ENCODE measurements around the gene FHL5.

The FHL5 gene

DNA sequence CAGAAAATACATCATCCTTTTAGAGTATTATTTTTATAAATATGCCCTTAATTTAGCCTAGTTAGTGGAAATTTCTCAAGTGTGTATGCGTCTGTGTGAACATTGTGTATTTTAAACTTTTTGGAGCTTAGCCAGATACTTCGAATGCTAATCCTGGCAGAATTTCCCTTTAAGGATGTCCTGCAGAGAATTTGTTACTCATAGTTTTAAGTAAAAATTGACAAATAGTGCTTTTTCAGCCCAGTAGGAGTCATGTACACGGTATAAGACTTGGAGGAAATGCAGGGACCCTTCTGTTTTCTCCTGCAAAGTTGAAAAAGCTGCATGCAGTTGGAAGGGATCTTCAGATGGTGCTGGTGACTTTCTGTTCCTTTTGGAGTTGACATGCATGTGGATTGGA is at the start of gene FHL5:
Gene FHL5 (plus strand): TSS at position 243 of the 400 bp plus-strand sequence. CDS start 40,486 bp downstream, outside the sequence.
- Histone ChIP-seq H3K27ac (ENCODE audit: low read depth, low read length) (no peak within 1 kb of the TSS), H3K9me2 (replicated peaks; ENCODE audit: control insufficient read depth, low read length) (no peaks in the 10 kb centered on the region), H3K9me3 (ENCODE audit: control insufficient read depth, insufficient read depth, low read length) (no peaks in the 10 kb centered on the region), H3F3A (ENCODE audit: control insufficient read depth, insufficient read depth) (no peaks in the 10 kb centered on the region), H3K4me2 (ENCODE audit: low read length) (no peak within 1 kb of the TSS), H3K79me2 (ENCODE audit: control insufficient read depth, low read length) (no peaks in the 10 kb centered on the region), H3K4me1 (ENCODE audit: control insufficient read depth, low read length) (no peaks in the 10 kb centered on the region), H3K27me3 (ENCODE audit: control insufficient read depth, low read length) (peaks cover 13% of the 10 kb centered on the region), H3K36me3 (ENCODE audit: control insufficient read depth, low read length) (no peaks in the 10 kb centered on the region), H3K4me3 (ENCODE audit: low read length) (no peak within 1 kb of the TSS), H4K20me1 (ENCODE audit: control insufficient read depth, insufficient read depth, low read depth, low read length) (no peaks in the 10 kb centered on the region)
- TF ChIP-seq, protein P1, sequence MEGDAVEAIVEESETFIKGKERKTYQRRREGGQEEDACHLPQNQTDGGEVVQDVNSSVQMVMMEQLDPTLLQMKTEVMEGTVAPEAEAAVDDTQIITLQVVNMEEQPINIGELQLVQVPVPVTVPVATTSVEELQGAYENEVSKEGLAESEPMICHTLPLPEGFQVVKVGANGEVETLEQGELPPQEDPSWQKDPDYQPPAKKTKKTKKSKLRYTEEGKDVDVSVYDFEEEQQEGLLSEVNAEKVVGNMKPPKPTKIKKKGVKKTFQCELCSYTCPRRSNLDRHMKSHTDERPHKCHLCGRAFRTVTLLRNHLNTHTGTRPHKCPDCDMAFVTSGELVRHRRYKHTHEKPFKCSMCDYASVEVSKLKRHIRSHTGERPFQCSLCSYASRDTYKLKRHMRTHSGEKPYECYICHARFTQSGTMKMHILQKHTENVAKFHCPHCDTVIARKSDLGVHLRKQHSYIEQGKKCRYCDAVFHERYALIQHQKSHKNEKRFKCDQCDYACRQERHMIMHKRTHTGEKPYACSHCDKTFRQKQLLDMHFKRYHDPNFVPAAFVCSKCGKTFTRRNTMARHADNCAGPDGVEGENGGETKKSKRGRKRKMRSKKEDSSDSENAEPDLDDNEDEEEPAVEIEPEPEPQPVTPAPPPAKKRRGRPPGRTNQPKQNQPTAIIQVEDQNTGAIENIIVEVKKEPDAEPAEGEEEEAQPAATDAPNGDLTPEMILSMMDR (IDR thresholded peaks at IDR 0.05; ENCODE audit: low read depth, low read length, poor library complexity, severe bottlenecking) = no peak

GRCh38 chr6:96520171-96521115 is 42.5 kb upstream of the FHL5 start:
- Histone ChIP-seq H3K27ac (ENCODE audit: low read depth, low read length) (peak overlapping the region; percentile 83; the same call in 1 of the 2 replicates), H3K4me3 (ENCODE audit: low read length) (peak overlapping the region; percentile 95), H3K4me2 (ENCODE audit: low read length) (peak overlapping the region; percentile 85), H3K9me3 (ENCODE audit: control insufficient read depth, insufficient read depth, low read length) (no peaks in the 10 kb centered on the region), H3K79me2 (ENCODE audit: control insufficient read depth, low read length) (peaks cover 42% of the 10 kb centered on the region), H3K9me2 (replicated peaks; ENCODE audit: control insufficient read depth, low read length) (no peaks in the 10 kb centered on the region), H3K36me3 (ENCODE audit: control insufficient read depth, low read length) (peaks cover 36% of the 10 kb centered on the region), H3K27me3 (ENCODE audit: control insufficient read depth, low read length) (no peaks in the 10 kb centered on the region), H3K4me1 (ENCODE audit: control insufficient read depth, low read length) (peaks cover 26% of the 10 kb centered on the region), H3F3A (ENCODE audit: control insufficient read depth, insufficient read depth) (no peaks in the 10 kb centered on the region; the same call in 1 of the 2 replicates), H4K20me1 (ENCODE audit: control insufficient read depth, insufficient read depth, low read depth, low read length) (no peaks in the 10 kb centered on the region)
- TF ChIP-seq, protein P1 (IDR thresholded peaks at IDR 0.05; ENCODE audit: low read depth, low read length, poor library complexity, severe bottlenecking) = no peak

DNA sequence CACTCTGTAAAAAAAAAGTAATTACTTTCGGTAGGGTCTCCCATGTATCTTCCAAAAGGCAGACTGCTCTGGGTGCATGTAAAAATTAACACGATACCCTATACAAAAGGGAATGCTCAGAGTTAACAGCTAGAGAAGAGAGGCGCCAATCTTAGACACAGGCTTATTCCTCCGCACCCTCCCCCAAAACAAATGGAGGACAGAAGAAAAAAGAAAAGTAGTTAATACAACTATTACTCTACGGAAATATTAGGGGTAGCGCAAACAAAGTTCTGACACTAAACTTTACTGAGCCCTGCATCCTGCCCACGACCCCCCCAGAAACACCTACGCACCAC is 41.7 kb upstream of the FHL5 start:
- no peaks in the 10 kb centered on the region for H3K9me2 ChIP-seq (replicated peaks; ENCODE audit: control insufficient read depth, low read length)
- H3K27me3 ChIP-seq (ENCODE audit: control insufficient read depth, low read length) = no peaks in the 10 kb centered on the region
- no peaks in the 10 kb centered on the region for H3K9me3 ChIP-seq (ENCODE audit: control insufficient read depth, insufficient read depth, low read length)
- H4K20me1 ChIP-seq (ENCODE audit: control insufficient read depth, insufficient read depth, low read depth, low read length) = no peaks in the 10 kb centered on the region
- peaks cover 43% of the 10 kb centered on the region for H3K36me3 ChIP-seq (ENCODE audit: control insufficient read depth, low read length)
- H3K4me3 ChIP-seq (ENCODE audit: low read length) = peak overlapping the region; percentile 95
- TF ChIP-seq, protein P1 (IDR thresholded peaks at IDR 0.05; ENCODE audit: low read depth, low read length, poor library complexity, severe bottlenecking) = no peak
- TF ChIP-seq EZH2phosphoT487 (IDR thresholded peaks at IDR 0.05; ENCODE audit: borderline replicate concordance, low read length) = no peak
- peak overlapping the region; percentile 83 for H3K27ac ChIP-seq (ENCODE audit: low read depth, low read length)
- H3K79me2 ChIP-seq (ENCODE audit: control insufficient read depth, low read length) = peaks cover 42% of the 10 kb centered on the region
- peaks cover 26% of the 10 kb centered on the region for H3K4me1 ChIP-seq (ENCODE audit: control insufficient read depth, low read length)
- H3F3A ChIP-seq (ENCODE audit: control insufficient read depth, insufficient read depth) = no peaks in the 10 kb centered on the region; the same call in 1 of the 2 replicates
- H3K4me2 ChIP-seq (ENCODE audit: low read length) = peak overlapping the region; percentile 85

All from DOHH2 (cell line).